Gastrocnemius medialis (tissue), 4 donors: ENCODE measurements around the gene PSMB2.

Experiments used
- POLR2A ChIP-seq, 2 donors: fragments of 450-650 bp; IDR thresholded peaks; one replicate each; pipeline ENCODE4 v1.6.1; 2017; ENCODE audit warnings: antibody characterized with exemption in 2 of 2, mild to moderate bottlenecking in 2 of 2, moderate library complexity in 2 of 2
- TF ChIP-seq, protein P1 (sequence below), 5 experiments: fragments of 450-650 bp in 3 of 5; fragments of 200-600 bp in 2 of 5; sonication (generic) in 2 of 5; IDR thresholded peaks in 4 of 5; conservative IDR thresholded peaks in 1 of 5; 1 replicate in 4 of 5; 2 replicates in 1 of 5; pipeline ENCODE4 v1.5.1; 2016 to 2019; ENCODE audit warnings: antibody characterized with exemption in 5 of 5, mild to moderate bottlenecking in 3 of 5, moderate library complexity in 3 of 5

GRCh38 chr1:35657851-35658250, 16.5 kb upstream of the PSMB2 start:
- TF ChIP-seq, protein P1, sequence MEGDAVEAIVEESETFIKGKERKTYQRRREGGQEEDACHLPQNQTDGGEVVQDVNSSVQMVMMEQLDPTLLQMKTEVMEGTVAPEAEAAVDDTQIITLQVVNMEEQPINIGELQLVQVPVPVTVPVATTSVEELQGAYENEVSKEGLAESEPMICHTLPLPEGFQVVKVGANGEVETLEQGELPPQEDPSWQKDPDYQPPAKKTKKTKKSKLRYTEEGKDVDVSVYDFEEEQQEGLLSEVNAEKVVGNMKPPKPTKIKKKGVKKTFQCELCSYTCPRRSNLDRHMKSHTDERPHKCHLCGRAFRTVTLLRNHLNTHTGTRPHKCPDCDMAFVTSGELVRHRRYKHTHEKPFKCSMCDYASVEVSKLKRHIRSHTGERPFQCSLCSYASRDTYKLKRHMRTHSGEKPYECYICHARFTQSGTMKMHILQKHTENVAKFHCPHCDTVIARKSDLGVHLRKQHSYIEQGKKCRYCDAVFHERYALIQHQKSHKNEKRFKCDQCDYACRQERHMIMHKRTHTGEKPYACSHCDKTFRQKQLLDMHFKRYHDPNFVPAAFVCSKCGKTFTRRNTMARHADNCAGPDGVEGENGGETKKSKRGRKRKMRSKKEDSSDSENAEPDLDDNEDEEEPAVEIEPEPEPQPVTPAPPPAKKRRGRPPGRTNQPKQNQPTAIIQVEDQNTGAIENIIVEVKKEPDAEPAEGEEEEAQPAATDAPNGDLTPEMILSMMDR (IDR thresholded peaks at IDR 0.05 in 4 of 5, conservative IDR thresholded peaks at IDR 0.05 in 1 of 5): no peak
- no peak for TF ChIP-seq POLR2A (IDR thresholded peaks at IDR 0.05)
